K562 (cell line): ENCODE measurements around the gene ANKRD65. TPM values are rescaled to one million over a fixed set of nuclear protein-coding genes. Genes with fewer than 3 reads are reported as not detected.

ENCODE experiments used
- ASH1L ChIP-seq: fragments of 450-650 bp; IDR thresholded peaks from 2 replicates; pipeline ENCODE4 v1.6.1; 2018; ENCODE audit warnings: borderline replicate concordance, mild to moderate bottlenecking, low read depth; ENCODE audit not compliant: partially characterized antibody
- ELK1 ChIP-seq: sonication (generic); formaldehyde crosslinking; IDR thresholded peaks from 2 replicates; pipeline ENCODE4 v1.8.1; 2022; ENCODE audit warnings: missing genetic modification reagents
- HDAC6 ChIP-seq: IDR thresholded peaks from 2 replicates; pipeline ENCODE4 v1.6.1; 2012; ENCODE audit warnings: low read depth, mild to moderate bottlenecking, control low read depth, inconsistent platforms, low read length, moderate library complexity
- MGA ChIP-seq: fragments of 450-650 bp; IDR thresholded peaks from 2 replicates; pipeline ENCODE4 v1.6.1; 2016; ENCODE audit warnings: mild to moderate bottlenecking, moderate library complexity
- MYC ChIP-seq, 2 experiments: fragments of 250-450 bp in 1 of 2; sonication (Bioruptor Pico) in 1 of 2; IDR thresholded peaks; 2 replicates each; pipeline versions ENCODE4 v1.5.1 to v1.6.1; 2012 to 2021; ENCODE audit warnings: low read depth in 2 of 2, borderline replicate concordance in 1 of 2, improper control_type of control experiment in 1 of 2, low read length in 1 of 2, mild to moderate bottlenecking in 1 of 2, moderate library complexity in 1 of 2
- POLR3G ChIP-seq: IDR thresholded peaks from 2 replicates; pipeline ENCODE4 v1.6.1; 2011; ENCODE audit not compliant: insufficient read length, insufficient replicate concordance; ENCODE audit errors: extremely low read depth
- polyA plus RNA-seq, 8 experiments: library from polyadenylated mRNA; depleted of rRNA in 4 of 8; stranded (reverse) in 5 of 8; unstranded in 3 of 8; fragments of >200 nt; fragmentation: Nextera tagmentation in 2 of 8; fragmentation: Illumina TruSeq in 1 of 8; extraction: Ambion mirVana in 2 of 8; extraction: Trizol in 1 of 8; gene quantifications; 2 replicates each; pipeline versions ENCODE4 v1.2.1 to v1.2.3, GENCODE V29; 2011 to 2014; ENCODE audit warnings: inconsistent platforms in 1 of 8, missing spikeins in 1 of 8
- total RNA-seq, 7 experiments: library from RNA; depleted of rRNA in 6 of 7; stranded (reverse); fragments of >200 nt in 6 of 7; fragmentation: Illumina TruSeq in 2 of 7; extraction: Trizol in 2 of 7; gene quantifications; 2 replicates each; pipeline versions ENCODE4 v1.2.1 to v1.2.3, GENCODE V29; 2011 to 2021; ENCODE audit warnings: low replicate concordance in 1 of 7
- TF ChIP-seq, protein P1 (sequence below): sonication (generic); formaldehyde crosslinking; IDR thresholded peaks from 2 replicates; pipeline ENCODE4 v1.8.0; 2022; ENCODE audit warnings: missing genetic modification reagents, mild to moderate bottlenecking, borderline replicate concordance
- TF ChIP-seq, protein P2 (sequence below): fragments of 450-650 bp; IDR thresholded peaks from 2 replicates; pipeline ENCODE4 v1.6.1; 2016; ENCODE audit warnings: borderline replicate concordance

Gene ANKRD65
- total and polyA plus RNA-seq, 9 of the 15 experiments (the other 6 are each of a cell fraction or from before 2014, with no cell fraction given): not detected

- TF ChIP-seq MGA (peak; percentile 83; the same call in 1 of the 2 replicates), MYC (IDR thresholded peaks at IDR 0.05; ENCODE audit: low read depth, low read length) (peak; percentile 94), MYC (CRISPR knock-in tag; IDR thresholded peaks at IDR 0.05; ENCODE audit: borderline replicate concordance, low read depth) (peak; percentile 90), POLR3G (no peak), ASH1L (peak; percentile 96), ELK1 (CRISPR knock-in tag) (no peak), HDAC6 (no peak)
- TF ChIP-seq, protein P1, sequence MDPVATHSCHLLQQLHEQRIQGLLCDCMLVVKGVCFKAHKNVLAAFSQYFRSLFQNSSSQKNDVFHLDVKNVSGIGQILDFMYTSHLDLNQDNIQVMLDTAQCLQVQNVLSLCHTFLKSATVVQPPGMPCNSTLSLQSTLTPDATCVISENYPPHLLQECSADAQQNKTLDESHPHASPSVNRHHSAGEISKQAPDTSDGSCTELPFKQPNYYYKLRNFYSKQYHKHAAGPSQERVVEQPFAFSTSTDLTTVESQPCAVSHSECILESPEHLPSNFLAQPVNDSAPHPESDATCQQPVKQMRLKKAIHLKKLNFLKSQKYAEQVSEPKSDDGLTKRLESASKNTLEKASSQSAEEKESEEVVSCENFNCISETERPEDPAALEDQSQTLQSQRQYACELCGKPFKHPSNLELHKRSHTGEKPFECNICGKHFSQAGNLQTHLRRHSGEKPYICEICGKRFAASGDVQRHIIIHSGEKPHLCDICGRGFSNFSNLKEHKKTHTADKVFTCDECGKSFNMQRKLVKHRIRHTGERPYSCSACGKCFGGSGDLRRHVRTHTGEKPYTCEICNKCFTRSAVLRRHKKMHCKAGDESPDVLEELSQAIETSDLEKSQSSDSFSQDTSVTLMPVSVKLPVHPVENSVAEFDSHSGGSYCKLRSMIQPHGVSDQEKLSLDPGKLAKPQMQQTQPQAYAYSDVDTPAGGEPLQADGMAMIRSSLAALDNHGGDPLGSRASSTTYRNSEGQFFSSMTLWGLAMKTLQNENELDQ: no peak
- TF ChIP-seq, protein P2, sequence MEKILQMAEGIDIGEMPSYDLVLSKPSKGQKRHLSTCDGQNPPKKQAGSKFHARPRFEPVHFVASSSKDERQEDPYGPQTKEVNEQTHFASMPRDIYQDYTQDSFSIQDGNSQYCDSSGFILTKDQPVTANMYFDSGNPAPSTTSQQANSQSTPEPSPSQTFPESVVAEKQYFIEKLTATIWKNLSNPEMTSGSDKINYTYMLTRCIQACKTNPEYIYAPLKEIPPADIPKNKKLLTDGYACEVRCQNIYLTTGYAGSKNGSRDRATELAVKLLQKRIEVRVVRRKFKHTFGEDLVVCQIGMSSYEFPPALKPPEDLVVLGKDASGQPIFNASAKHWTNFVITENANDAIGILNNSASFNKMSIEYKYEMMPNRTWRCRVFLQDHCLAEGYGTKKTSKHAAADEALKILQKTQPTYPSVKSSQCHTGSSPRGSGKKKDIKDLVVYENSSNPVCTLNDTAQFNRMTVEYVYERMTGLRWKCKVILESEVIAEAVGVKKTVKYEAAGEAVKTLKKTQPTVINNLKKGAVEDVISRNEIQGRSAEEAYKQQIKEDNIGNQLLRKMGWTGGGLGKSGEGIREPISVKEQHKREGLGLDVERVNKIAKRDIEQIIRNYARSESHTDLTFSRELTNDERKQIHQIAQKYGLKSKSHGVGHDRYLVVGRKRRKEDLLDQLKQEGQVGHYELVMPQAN: peak; percentile 93
Measured at GRCh38 chr1:1399187-1399871, 21.7 kb downstream of the ANKRD65 start, which contains the start of gene CCNL2 (continued).
